Ecto neural progenitor cell (in vitro differentiated cells): ENCODE results near the gene CROCC.
A peak's percentile ranks its signal among the peaks of the same experiment; 100 is the strongest.

Experiments
- DNase-seq: peaks from one replicate; pipeline ENCODE4 v3.0.0-alpha.2; 2018; ENCODE audit warnings: low spot score

CROCC gene

GRCh38 chr1:16986560-16986959, 64.8 kb downstream of the CROCC start:
- DNase-seq, result no peak

- peak; percentile 80 for DNase-seq
Observed at GRCh38 chr1:16986962-16987361, 65.2 kb downstream of the CROCC start.

GRCh38 chr1:16988210-16988609, 66.5 kb downstream of the CROCC start:
- no peak for DNase-seq

- DNase-seq, result no peak
Observed at GRCh38 chr1:16989676-16990391, 68.1 kb downstream of the CROCC start.

GRCh38 chr1:16991571-16991970, 69.8 kb downstream of the CROCC start:
- no peak for DNase-seq

GRCh38 chr1:16992102-16992501, 70.4 kb downstream of the CROCC start:
- no peak for DNase-seq

GRCh38 chr1:16992675-16993074, 70.9 kb downstream of the CROCC start:
- no peak for DNase-seq

- DNase-seq, result no peak
Observed at GRCh38 chr1:16993521-16994038, 71.8 kb downstream of the CROCC start.

GRCh38 chr1:16996845-16997244, 75.1 kb downstream of the CROCC start:
- DNase-seq, result no peak

- DNase-seq, result no peak
Observed at GRCh38 chr1:16998589-16998988, 76.9 kb downstream of the CROCC start.

GRCh38 chr1:16999863-17000262, 78.1 kb downstream of the CROCC start:
- DNase-seq, result no peak

- DNase-seq, result no peak
Observed at GRCh38 chr1:17001760-17002523, 80.2 kb downstream of the CROCC start.

GRCh38 chr1:17002524-17002902, 80.8 kb downstream of the CROCC start:
- DNase-seq, result no peak

GRCh38 chr1:17004466-17005364, 83.0 kb downstream of the CROCC start:
- DNase-seq, result no peak

- no peak for DNase-seq
Observed at GRCh38 chr1:17005365-17005740, 83.6 kb downstream of the CROCC start.

GRCh38 chr1:17007121-17007520, 85.4 kb downstream of the CROCC start:
- DNase-seq, result no peak

- no peak for DNase-seq
Observed at GRCh38 chr1:17008208-17008855, 86.6 kb downstream of the CROCC start.

GRCh38 chr1:17009706-17010105, 88.0 kb downstream of the CROCC start:
- no peak for DNase-seq

GRCh38 chr1:17011092-17011438, 89.3 kb downstream of the CROCC start:
- no peak for DNase-seq

GRCh38 chr1:17011439-17012307, 89.9 kb downstream of the CROCC start, which contains the start of gene ATP13A2:
TSS of gene ATP13A2 (minus strand) at chr1:17011928. CDS start at chr1:17011738, 190 bp downstream.
- peak; percentile 89 for DNase-seq
